ENCODE data around the gene TBCK.

TBCK gene

DNA sequence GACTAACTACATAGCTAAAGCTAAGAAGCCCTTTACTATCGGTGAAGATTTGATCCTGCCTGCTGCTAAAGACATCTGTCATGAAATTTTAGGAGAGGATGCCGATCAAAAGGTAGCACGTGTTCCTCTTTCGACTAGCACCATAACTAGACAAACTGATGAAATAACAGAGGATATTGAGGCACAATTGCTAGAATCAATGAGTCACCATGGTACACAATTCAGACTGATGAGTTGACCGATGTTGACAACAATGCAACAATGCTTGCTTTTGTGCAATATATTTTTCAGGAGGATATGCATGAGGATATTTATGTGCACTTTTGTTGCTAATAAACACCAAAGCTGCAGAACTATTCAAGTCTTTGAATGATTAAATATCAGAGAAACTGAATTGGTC is 24.3 kb downstream of the TBCK start:
- H3K4me3 ChIP-seq (ENCODE audit: low read depth, low read length), result no peak overlapping the region
- TF ChIP-seq, protein P1, sequence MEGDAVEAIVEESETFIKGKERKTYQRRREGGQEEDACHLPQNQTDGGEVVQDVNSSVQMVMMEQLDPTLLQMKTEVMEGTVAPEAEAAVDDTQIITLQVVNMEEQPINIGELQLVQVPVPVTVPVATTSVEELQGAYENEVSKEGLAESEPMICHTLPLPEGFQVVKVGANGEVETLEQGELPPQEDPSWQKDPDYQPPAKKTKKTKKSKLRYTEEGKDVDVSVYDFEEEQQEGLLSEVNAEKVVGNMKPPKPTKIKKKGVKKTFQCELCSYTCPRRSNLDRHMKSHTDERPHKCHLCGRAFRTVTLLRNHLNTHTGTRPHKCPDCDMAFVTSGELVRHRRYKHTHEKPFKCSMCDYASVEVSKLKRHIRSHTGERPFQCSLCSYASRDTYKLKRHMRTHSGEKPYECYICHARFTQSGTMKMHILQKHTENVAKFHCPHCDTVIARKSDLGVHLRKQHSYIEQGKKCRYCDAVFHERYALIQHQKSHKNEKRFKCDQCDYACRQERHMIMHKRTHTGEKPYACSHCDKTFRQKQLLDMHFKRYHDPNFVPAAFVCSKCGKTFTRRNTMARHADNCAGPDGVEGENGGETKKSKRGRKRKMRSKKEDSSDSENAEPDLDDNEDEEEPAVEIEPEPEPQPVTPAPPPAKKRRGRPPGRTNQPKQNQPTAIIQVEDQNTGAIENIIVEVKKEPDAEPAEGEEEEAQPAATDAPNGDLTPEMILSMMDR (IDR thresholded peaks at IDR 0.05; ENCODE audit: borderline replicate concordance, insufficient read depth, low read depth, low read length), result no peak

DNA sequence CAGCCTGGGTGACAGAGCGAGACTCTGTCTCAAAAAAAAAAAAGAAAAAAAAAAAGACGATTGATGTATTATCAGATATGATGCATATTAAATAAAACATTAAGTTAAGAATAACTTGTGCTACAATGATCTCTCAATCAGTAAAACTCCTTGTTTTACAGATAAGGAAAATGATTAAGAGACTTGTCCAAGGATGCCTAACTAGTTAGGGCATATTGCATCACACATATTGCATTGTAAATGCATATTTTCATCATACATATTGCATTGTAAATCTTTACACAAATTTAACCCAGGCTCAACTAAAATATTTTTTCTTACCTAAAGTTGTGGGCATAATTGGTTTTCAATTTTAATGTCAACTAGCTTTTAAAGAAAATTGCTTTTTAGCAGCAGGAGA is 26.3 kb downstream of the TBCK start:
- TF ChIP-seq, protein P1 (IDR thresholded peaks at IDR 0.05; ENCODE audit: borderline replicate concordance, insufficient read depth, low read depth, low read length), result no peak
- H3K4me3 ChIP-seq (ENCODE audit: low read depth, low read length), result no peak overlapping the region

DNA sequence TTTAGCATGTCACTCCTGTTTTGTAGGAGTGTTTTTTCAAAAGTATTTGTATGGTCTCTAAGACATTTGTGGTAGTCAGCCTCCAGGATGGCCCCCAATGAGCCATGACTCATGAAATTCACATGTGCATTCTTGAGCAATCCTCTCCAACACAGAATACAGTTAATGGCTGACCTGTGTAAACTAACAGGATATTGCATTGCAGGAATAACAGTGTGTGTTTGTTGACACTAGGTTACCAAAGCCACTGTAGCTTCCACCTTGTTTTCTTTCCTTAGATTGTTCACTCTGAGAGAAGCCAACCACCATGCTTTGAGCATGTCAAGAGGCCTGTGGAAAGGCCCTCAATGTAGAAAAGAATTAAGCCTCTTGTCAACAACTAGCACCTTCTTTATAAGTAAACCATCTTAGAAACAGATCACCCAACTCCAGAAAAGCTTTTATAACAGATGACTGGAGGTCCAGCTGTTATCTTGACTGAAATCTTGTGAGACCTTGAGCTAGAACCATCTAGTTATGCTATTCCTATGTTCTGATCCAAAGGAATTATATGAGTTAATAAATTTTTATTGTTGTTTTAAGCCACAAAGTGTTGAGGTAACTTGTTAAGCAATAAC is 28.5 kb downstream of the TBCK start:
- TF ChIP-seq, protein P1 (IDR thresholded peaks at IDR 0.05; ENCODE audit: borderline replicate concordance, insufficient read depth, low read depth, low read length), result no peak
- no peak overlapping the region for H3K4me3 ChIP-seq (ENCODE audit: low read depth, low read length)

DNA sequence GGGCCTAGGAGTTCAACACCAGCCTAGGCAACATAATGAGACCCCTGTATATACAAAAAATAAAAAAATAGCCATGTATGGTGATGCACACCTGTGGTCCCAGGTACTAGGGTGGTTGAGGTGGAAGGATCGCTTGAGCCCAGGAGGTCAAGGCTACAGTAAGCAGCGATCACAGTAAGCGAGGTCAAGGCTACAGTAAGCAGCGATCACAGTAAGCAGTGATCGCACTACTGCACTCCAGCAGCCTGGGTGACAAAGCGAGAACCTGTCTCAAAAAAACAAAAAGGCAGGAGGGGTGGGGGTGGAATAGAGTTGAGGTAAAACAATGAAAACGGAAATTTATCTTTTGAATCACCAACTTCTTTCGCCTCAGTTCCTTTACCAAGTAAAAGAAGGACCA is 29.4 kb downstream of the TBCK start:
- H3K4me3 ChIP-seq (ENCODE audit: low read depth, low read length), result no peak overlapping the region
- TF ChIP-seq, protein P1 (IDR thresholded peaks at IDR 0.05; ENCODE audit: borderline replicate concordance, insufficient read depth, low read depth, low read length), result no peak

DNA sequence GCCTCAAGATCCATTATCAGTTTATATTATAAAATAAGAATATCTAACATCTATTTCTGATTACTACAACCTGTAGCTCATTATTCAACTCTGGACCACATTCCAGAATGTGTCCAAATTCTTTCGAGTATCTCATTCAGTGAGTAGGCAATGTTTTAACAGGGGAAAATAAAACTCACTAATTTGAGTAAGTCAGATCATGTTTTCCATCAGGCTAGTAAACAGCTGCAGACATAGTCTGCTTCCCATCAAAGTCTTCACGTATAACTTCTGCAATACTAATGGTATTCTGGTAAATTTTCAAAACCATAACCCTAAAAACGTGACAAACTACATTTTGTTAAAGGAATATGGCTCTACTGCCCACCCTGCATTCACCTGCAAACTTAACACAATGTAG is 31.8 kb downstream of the TBCK start:
- H3K4me3 ChIP-seq (ENCODE audit: low read depth, low read length), result no peak overlapping the region
- TF ChIP-seq, protein P1 (IDR thresholded peaks at IDR 0.05; ENCODE audit: borderline replicate concordance, insufficient read depth, low read depth, low read length), result no peak

DNA sequence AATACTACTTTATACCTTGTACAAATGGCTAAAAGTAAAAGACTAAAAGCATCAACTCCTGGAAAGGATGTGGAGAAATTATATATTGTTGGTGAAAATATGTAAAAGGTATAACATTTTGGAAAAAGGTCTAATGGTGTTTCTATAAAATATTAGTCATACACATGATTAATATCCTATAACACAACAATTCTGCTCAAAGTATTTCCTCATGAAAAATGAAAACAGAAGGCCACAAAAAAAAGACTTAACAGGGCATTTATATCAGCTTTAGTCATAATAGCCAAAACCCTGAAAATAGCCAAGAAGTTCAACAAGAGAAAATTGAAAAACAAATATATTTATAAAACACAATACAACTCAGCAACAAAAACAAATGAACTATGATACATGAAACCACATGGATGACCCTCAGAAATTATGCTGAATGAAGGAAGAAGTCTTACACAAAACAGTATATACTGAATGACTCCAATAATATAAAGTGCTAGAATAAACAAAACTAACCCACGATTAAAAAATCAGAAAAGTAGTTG is 38.8 kb downstream of the TBCK start:
- TF ChIP-seq, protein P1 (IDR thresholded peaks at IDR 0.05; ENCODE audit: borderline replicate concordance, insufficient read depth, low read depth, low read length), result no peak
- H3K4me3 ChIP-seq (ENCODE audit: low read depth, low read length), result no peak overlapping the region

DNA sequence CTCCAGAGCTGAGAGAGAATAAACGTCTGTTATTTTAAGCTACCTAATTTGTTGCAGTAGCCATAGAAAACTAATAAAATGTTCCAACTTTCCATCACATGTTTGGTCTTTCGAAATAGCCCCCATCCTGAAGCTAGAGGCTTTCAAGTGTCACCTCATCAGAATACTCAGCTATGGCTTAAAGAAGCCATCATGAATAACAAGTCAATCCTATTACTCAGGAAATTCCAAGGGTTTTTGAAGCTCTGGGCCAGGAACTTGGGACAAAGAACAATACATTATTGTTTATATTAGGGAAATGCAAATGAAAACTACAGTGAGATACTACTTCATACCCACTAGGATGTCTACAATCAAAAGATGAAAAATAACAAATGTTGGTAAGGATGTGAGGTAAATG is 42.2 kb downstream of the TBCK start:
- H3K4me3 ChIP-seq (ENCODE audit: low read depth, low read length), result no peak overlapping the region
- TF ChIP-seq, protein P1 (IDR thresholded peaks at IDR 0.05; ENCODE audit: borderline replicate concordance, insufficient read depth, low read depth, low read length), result no peak

Measured in GM12875 (cell line).